HCT116 (cell line): ENCODE data around the gene TLK1.

ENCODE experiments used
- YY1 ChIP-seq: IDR thresholded peaks from 2 replicates; pipeline ENCODE4 v1.6.1; 2011; ENCODE audit warnings: low read length, low read depth, moderate library complexity, mild to moderate bottlenecking; ENCODE audit not compliant: insufficient replicate concordance; ENCODE audit errors: extremely low read depth
- TF ChIP-seq, protein P1 (sequence below), 3 experiments: fragments of 200-600 bp in 1 of 3; sonication (generic) in 1 of 3; IDR thresholded peaks in 2 of 3; conservative IDR thresholded peaks in 1 of 3; 2 replicates each; pipeline ENCODE4 v1.5.1; 2012 to 2017; ENCODE audit warnings: low read depth in 2 of 3, low read length in 2 of 3, antibody characterized with exemption in 1 of 3, borderline replicate concordance in 1 of 3, control low read depth in 1 of 3, mild to moderate bottlenecking in 1 of 3, mixed read lengths in 1 of 3, mixed run types in 1 of 3, moderate library complexity in 1 of 3; ENCODE audit not compliant: insufficient read depth in 1 of 3

DNA sequence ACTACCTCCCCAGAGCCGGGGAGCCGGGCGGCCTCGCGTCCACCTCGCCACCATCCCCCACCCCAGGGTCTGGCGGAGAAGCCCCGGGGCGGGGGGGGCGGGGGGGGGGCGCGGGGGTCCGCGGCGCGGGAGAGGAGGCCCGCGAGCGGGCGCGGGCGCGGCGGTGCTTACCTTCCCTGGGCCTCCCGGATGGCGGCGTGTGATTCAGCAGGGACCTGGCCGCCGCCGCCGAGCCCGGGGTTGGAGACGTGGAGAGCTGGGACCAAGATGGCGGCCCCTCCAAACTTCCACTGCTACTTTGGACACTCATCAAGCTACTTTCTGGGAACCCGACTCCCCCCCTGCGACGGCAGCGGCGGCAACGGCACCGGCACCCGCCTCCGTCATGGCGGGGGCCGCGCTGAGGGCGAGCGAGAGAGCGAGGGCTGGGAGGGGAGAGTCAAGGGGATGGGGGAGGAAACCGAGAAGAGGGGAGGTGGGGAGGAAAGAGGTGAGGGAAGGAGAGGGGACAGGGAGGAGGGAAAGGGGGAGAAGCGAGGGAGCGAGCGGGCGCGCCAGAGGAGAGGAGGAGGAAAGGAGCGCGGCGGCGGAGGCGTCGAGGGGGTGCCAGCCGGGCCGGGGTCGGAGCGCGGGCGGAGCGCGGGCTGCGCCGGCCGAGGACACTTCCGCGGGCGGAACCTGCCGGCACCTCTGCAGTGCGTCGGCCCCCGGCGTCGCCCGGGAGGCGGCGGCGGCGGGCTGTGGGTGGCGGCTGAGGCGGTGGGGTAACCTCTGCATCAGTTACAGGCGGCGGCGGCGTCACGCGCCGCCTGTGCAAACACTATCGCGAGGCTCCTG, at the start of gene TLK1:
- TF ChIP-seq, protein P1, sequence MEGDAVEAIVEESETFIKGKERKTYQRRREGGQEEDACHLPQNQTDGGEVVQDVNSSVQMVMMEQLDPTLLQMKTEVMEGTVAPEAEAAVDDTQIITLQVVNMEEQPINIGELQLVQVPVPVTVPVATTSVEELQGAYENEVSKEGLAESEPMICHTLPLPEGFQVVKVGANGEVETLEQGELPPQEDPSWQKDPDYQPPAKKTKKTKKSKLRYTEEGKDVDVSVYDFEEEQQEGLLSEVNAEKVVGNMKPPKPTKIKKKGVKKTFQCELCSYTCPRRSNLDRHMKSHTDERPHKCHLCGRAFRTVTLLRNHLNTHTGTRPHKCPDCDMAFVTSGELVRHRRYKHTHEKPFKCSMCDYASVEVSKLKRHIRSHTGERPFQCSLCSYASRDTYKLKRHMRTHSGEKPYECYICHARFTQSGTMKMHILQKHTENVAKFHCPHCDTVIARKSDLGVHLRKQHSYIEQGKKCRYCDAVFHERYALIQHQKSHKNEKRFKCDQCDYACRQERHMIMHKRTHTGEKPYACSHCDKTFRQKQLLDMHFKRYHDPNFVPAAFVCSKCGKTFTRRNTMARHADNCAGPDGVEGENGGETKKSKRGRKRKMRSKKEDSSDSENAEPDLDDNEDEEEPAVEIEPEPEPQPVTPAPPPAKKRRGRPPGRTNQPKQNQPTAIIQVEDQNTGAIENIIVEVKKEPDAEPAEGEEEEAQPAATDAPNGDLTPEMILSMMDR (IDR thresholded peaks at IDR 0.05 in 2 of 3, conservative IDR thresholded peaks at IDR 0.05 in 1 of 3; ENCODE audit: borderline replicate concordance in 1 of 3, insufficient read depth in 1 of 3, low read depth in 2 of 3, low read length in 2 of 3): no peak
- peak; percentile 87 for TF ChIP-seq YY1
